ENCODE data around the gene PRRT1. TPM values are rescaled to one million over a fixed set of nuclear protein-coding genes. Genes with fewer than 3 reads are reported as not detected.

PRRT1 gene
- total RNA-seq, 2 experiments from 2014 or later: 0.47 to 2.4 TPM

DNA sequence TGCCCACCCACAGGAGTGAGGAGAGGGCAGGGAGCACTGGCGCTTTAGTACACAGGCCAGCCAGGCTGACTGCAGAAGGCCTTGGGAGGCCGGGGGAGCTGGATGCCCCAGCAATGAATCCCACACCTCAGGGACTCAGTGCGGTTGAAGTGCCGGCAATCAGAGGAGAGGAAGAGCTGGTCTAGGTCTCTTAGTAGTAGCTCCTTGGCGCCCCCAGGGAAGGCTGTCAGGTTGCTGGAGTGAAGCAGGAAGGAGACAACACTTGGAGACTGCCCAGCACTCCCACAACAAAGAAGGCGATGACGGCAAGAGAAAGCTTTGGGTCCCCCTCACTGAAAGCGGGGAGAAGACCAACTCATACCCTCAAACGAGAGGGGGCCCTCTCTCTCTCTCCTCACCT is 34.3 kb downstream of the PRRT1 start:
- Histone ChIP-seq H3K36me3 (ENCODE audit: insufficient read depth, low read length) (peaks cover 67% of the 10 kb centered on the region), H3K4me3 (ENCODE audit: low read depth, low read length, poor library complexity, severe bottlenecking) (no peak overlapping the region), H3K9me3 (ENCODE audit: low read length) (no peaks in the 10 kb centered on the region), H3K27ac (ENCODE audit: low read depth, low read length, poor library complexity, severe bottlenecking) (no peak overlapping the region), H3K9me2 (ENCODE audit: insufficient read depth, low read length) (no peaks in the 10 kb centered on the region), H3K4me2 (ENCODE audit: low read length) (no peak overlapping the region), H3K4me1 (ENCODE audit: insufficient read depth, low read length, poor library complexity, severe bottlenecking) (peaks cover 5% of the 10 kb centered on the region), H2AFZ (ENCODE audit: low read length) (no peak overlapping the region), H4K20me1 (ENCODE audit: insufficient read depth, low read length) (no peaks in the 10 kb centered on the region), H3K79me2 (ENCODE audit: insufficient read depth, low read depth, low read length) (no peaks in the 10 kb centered on the region)
- CTCF ChIA-PET (ENCODE audit: unreplicated experiment): no interaction called here
- DNase-seq (ENCODE audit: low spot score): no peak
- intact Hi-C loops (cut with micrococcal nuclease; ENCODE audit: unreplicated experiment): no loop called here
- no TSS peak for BruUV-seq (replicated peaks)
- TF ChIP-seq CTCF (conservative IDR thresholded peaks at IDR 0.05; ENCODE audit: low read length) (no peak), EZH2phosphoT487 (IDR thresholded peaks at IDR 0.05; ENCODE audit: borderline replicate concordance, low read depth, low read length) (no peak)
- POLR2A ChIA-PET: interaction anchor here (0.5 kb wide), 1 partner anchor 43 kb away, joined by 3 read pairs; no protein-coding TSS in a partner anchor

- BruUV-seq (replicated peaks): no TSS peak
- peak; percentile 76 for TF ChIP-seq CTCF (conservative IDR thresholded peaks at IDR 0.05; ENCODE audit: low read length)
- no peak for TF ChIP-seq EZH2phosphoT487 (IDR thresholded peaks at IDR 0.05; ENCODE audit: borderline replicate concordance, low read depth, low read length)
- Histone ChIP-seq H3K36me3 (ENCODE audit: insufficient read depth, low read length) (peaks cover 61% of the 10 kb centered on the region), H3K9me3 (ENCODE audit: low read length) (no peaks in the 10 kb centered on the region), H3K27ac (ENCODE audit: low read depth, low read length, poor library complexity, severe bottlenecking) (no peak overlapping the region), H3K79me2 (ENCODE audit: insufficient read depth, low read depth, low read length) (no peaks in the 10 kb centered on the region), H3K4me1 (ENCODE audit: insufficient read depth, low read length, poor library complexity, severe bottlenecking) (peaks cover 5% of the 10 kb centered on the region), H3K4me3 (ENCODE audit: low read depth, low read length, poor library complexity, severe bottlenecking) (no peak overlapping the region), H4K20me1 (ENCODE audit: insufficient read depth, low read length) (no peaks in the 10 kb centered on the region), H3K4me2 (ENCODE audit: low read length) (no peak overlapping the region), H2AFZ (ENCODE audit: low read length) (no peak overlapping the region), H3K9me2 (ENCODE audit: insufficient read depth, low read length) (no peaks in the 10 kb centered on the region)
- ChIA-PET POLR2A (no interaction called here), CTCF (ENCODE audit: unreplicated experiment) (no interaction called here)
- peak; percentile 38 for DNase-seq (ENCODE audit: low spot score)
- intact Hi-C loops (cut with micrococcal nuclease; ENCODE audit: unreplicated experiment): no loop called here
Observed at GRCh38 chr6:32116674-32117073, 35.1 kb downstream of the PRRT1 start.

DNA sequence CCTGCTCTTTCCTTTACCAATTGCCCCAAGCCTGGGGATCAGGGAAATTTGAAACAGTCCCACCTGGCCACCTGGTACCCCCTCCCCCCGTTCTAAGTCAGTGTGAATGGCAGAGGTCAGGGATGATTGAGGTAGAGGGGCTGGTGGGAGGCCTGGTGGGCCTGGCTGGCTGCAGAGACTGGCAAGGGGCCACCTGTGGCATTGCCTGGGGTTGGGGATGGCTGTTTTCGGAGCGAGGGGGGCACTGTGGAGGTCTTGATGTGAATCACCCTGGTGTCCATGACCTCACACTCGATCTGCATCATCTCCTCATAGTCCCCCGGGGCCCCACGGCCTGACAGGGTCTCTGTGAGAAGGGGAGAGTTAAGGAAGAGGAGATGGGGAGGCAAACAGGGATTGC is 36.1 kb downstream of the PRRT1 start:
- TSS peak; percentile 57 for BruUV-seq (replicated peaks)

More for the DNA sequence above, 36.1 kb downstream of the PRRT1 start:
- peaks cover 52% of the 10 kb centered on the region for H3K36me3 ChIP-seq (ENCODE audit: insufficient read depth, low read length)
- H3K4me3 ChIP-seq (ENCODE audit: low read depth, low read length, poor library complexity, severe bottlenecking): no peak overlapping the region
- H3K27ac ChIP-seq (ENCODE audit: low read depth, low read length, poor library complexity, severe bottlenecking): no peak overlapping the region
- no peak overlapping the region for H2AFZ ChIP-seq (ENCODE audit: low read length)
- ChIA-PET POLR2A (no interaction called here), CTCF (ENCODE audit: unreplicated experiment) (no interaction called here)
- no peaks in the 10 kb centered on the region for H3K79me2 ChIP-seq (ENCODE audit: insufficient read depth, low read depth, low read length)
- no peaks in the 10 kb centered on the region for H3K9me2 ChIP-seq (ENCODE audit: insufficient read depth, low read length)
- intact Hi-C loops (cut with micrococcal nuclease; ENCODE audit: unreplicated experiment): no loop called here
- H4K20me1 ChIP-seq (ENCODE audit: insufficient read depth, low read length): no peaks in the 10 kb centered on the region
- no peaks in the 10 kb centered on the region for H3K9me3 ChIP-seq (ENCODE audit: low read length)
- peaks cover 5% of the 10 kb centered on the region for H3K4me1 ChIP-seq (ENCODE audit: insufficient read depth, low read length, poor library complexity, severe bottlenecking)
- DNase-seq (ENCODE audit: low spot score): no peak
- no peak overlapping the region for H3K4me2 ChIP-seq (ENCODE audit: low read length)
- TF ChIP-seq CTCF (conservative IDR thresholded peaks at IDR 0.05; ENCODE audit: low read length): no peak
- no peak for TF ChIP-seq EZH2phosphoT487 (IDR thresholded peaks at IDR 0.05; ENCODE audit: borderline replicate concordance, low read depth, low read length)

Measured in OCI-LY7 (cell line).